Bronchial epithelial cell (primary cell): Measurements from ENCODE around the gene GPN1. TPM values are rescaled to one million over a fixed set of nuclear protein-coding genes. Genes with fewer than 3 reads are reported as not detected.
"Not testable (repeated sequence)": the region's sequence is repeated elsewhere in the genome, so short reads cannot be mapped to it uniquely, and the experiment has no call there.

Experiments used
- DNase-seq: peaks from one replicate; pipeline ENCODE4 v3.0.0-alpha.2; 2010; ENCODE audit warnings: low read depth
- FAIRE-seq: peaks from 2 replicates; lab custom pipeline; 2011; peaks lifted over from hg19 to GRCh38; lab: Jason Lieb, UNC
- H3K27me3 ChIP-seq: 2 replicates; pipeline ENCODE4 v1.5.1; 2011; ENCODE audit warnings: low read length; ENCODE audit not compliant: control insufficient read depth, insufficient read depth
- H3K36me3 ChIP-seq: 2 replicates; pipeline ENCODE4 v1.5.1; 2011; ENCODE audit warnings: low read length; ENCODE audit not compliant: control insufficient read depth, insufficient read depth
- H3K4me3 ChIP-seq: 2 replicates; pipeline ENCODE4 v1.5.1; 2011; ENCODE audit warnings: mild to moderate bottlenecking, low read depth, low read length, control low read depth
- CTCF ChIP-seq: IDR thresholded peaks from 2 replicates; pipeline ENCODE4 v1.5.1; 2011; ENCODE audit warnings: mild to moderate bottlenecking, moderate library complexity, low read length, control low read depth, inconsistent platforms; ENCODE audit not compliant: insufficient read depth, severe bottlenecking
- total RNA-seq: library from RNA; depleted of rRNA; stranded (reverse); fragments of >200 nt; gene quantifications from 2 replicates; pipeline ENCODE4 v1.2.1, GENCODE V29; 2014

The GPN1 gene
- total RNA-seq, 1 donor from 2014 or later, result 47.9 TPM

- FAIRE-seq, result no peak
- no peak for TF ChIP-seq CTCF
- DNase-seq, result no peak
- Histone ChIP-seq H3K27me3 (no peaks in the 10 kb centered on the region), H3K4me3 (no peak overlapping the region), H3K36me3 (no peaks in the 10 kb centered on the region)
These were observed 44.3 kb upstream of the GPN1 start for GRCh38 chr2:27584597-27584996.

DNA sequence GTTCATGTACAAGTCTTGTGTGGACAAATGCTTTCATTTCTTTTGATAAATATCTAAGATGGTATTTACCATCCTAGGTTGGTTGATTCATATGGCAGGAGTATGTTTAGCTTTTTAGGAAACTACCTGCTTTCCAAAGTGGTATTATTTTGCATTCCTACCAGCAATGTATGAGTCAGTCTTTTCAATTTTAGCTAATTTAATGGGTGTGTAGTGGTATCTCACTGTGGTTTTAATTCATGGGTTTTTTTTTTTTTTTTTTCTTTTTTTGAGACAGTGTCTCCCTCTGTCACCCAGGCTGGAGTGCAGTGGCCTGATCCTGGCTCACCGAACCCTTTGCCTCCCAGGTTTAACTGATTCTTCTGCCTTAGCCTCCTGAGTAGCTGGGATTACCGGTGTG, 41.8 kb upstream of the GPN1 start:
- TF ChIP-seq CTCF, result no peak
- DNase-seq, result no peak
- Histone ChIP-seq H3K4me3 (no peak overlapping the region), H3K36me3 (no peaks in the 10 kb centered on the region), H3K27me3 (no peaks in the 10 kb centered on the region)
- no peak for FAIRE-seq

- Histone ChIP-seq H3K27me3 (no peaks in the 10 kb centered on the region), H3K36me3 (no peaks in the 10 kb centered on the region), H3K4me3 (no peak overlapping the region)
- TF ChIP-seq CTCF, result no peak
- no peak for DNase-seq
- FAIRE-seq, result no peak
These were observed 40.5 kb upstream of the GPN1 start for GRCh38 chr2:27588308-27588707.

GRCh38 chr2:27591745-27592144, 37.1 kb upstream of the GPN1 start:
- Histone ChIP-seq H3K4me3 (no peak overlapping the region), H3K27me3 (no peaks in the 10 kb centered on the region), H3K36me3 (no peaks in the 10 kb centered on the region)
- no peak for TF ChIP-seq CTCF
- no peak for FAIRE-seq
- no peak for DNase-seq

- TF ChIP-seq CTCF, result no peak
- Histone ChIP-seq H3K4me3 (no peak overlapping the region), H3K36me3 (no peaks in the 10 kb centered on the region), H3K27me3 (no peaks in the 10 kb centered on the region)
- no peak for DNase-seq
- FAIRE-seq, result no peak
These were observed 35.6 kb upstream of the GPN1 start for GRCh38 chr2:27593240-27593639.

DNA sequence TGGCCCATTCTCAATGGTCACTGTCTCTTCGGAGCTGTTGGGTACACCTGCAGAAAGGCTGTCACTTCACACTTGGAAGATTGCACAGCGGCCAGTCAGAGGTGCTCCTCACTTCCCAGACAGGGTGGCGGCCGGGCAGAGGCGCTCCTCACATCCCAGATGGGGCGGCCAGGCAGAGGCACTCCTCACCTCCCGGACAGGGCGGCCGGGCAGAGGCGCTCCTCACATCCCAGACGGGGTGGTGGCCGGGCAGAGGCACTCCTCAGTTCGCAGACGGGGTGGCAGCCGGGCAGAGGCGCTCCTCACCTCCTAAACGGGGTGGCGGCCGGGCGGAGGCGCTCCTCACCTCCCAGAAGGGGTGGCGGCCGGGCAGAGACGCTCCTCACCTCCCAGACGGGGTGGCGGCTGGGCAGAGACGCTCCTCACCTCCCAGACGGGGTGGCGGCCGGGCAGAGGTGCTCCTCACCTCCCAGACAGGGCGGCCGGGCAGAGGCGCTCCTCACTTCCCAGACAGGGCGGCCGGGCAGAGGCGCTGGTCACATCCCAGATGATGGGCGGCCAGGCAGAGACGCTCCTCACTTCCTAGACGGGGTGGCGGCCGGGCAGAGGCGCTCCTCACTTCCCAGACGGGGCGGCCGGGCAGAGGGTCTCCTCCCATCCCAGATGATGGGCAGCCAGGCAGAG, 34.7 kb upstream of the GPN1 start:
- not testable (repeated sequence) for FAIRE-seq, H3K36me3 ChIP-seq, H3K27me3 ChIP-seq, H3K4me3 ChIP-seq, DNase-seq

- not testable (repeated sequence) for H3K4me3 ChIP-seq, H3K36me3 ChIP-seq, FAIRE-seq, DNase-seq, H3K27me3 ChIP-seq
These were observed 33.4 kb upstream of the GPN1 start for GRCh38 chr2:27595412-27595811.
